B cell (primary cell): ENCODE results near the gene NMNAT3. TPM values are rescaled to one million over a fixed set of nuclear protein-coding genes. Genes with fewer than 3 reads are reported as not detected.

ENCODE experiments used
- ATAC-seq: fragments of 200-7000 bp; cut with Tn5 transposase; one replicate; pipeline ENCODE4 v1.10.0; 2021; ENCODE audit warnings: low read depth, mild to moderate bottlenecking, moderate number of reproducible peaks, moderate library complexity
- CTCF ChIA-PET: fragments of 350-600 bp; sonication (Branson Sonifier 250); formaldehyde crosslinking; loops from one replicate; lab custom pipeline; 2021; ENCODE audit warnings: antibody characterized with exemption, inconsistent platforms; lab: Charles Lee
- POLR2A ChIA-PET: fragments of 350-600 bp; sonication (Branson Sonifier 250); formaldehyde crosslinking; loops from one replicate; lab custom pipeline; 2021; ENCODE audit warnings: antibody characterized with exemption; lab: Charles Lee
- DNase-seq: peaks from one replicate; pipeline ENCODE4 v3.0.0; 2013
- H2AFZ ChIP-seq: 2 replicates; pipeline ENCODE4 v1.6.1; 2012; ENCODE audit warnings: mild to moderate bottlenecking, low read depth, low read length; ENCODE audit not compliant: insufficient read depth, poor library complexity, severe bottlenecking
- H3K27ac ChIP-seq, 2 donors: 1 replicate in 1 of 2; 2 replicates in 1 of 2; pipeline ENCODE4 v1.5.1; 2012 to 2013; ENCODE audit warnings: low read length in 2 of 2, mild to moderate bottlenecking in 2 of 2, moderate library complexity in 1 of 2
- H3K27me3 ChIP-seq, 4 experiments: fragments of 200-600 bp in 1 of 4; sonication (generic) in 1 of 4; replicated peaks in 1 of 4; 1 replicate in 2 of 4; 2 replicates in 2 of 4; pipeline versions ENCODE4 v1.6.1 to v1.7.0; 2013 to 2016; ENCODE audit warnings: low read length in 3 of 4, mild to moderate bottlenecking in 2 of 4, mixed read lengths in 1 of 4, moderate library complexity in 1 of 4; ENCODE audit not compliant: insufficient read depth in 4 of 4, control insufficient read depth in 3 of 4; ENCODE audit errors: control extremely low read depth in 1 of 4
- H3K36me3 ChIP-seq, 2 experiments: replicated peaks in 1 of 2; 1 replicate in 1 of 2; 2 replicates in 1 of 2; pipeline versions ENCODE4 v1.6.1 to v1.7.1; 2013; ENCODE audit warnings: low read length in 1 of 2; ENCODE audit not compliant: insufficient read depth in 2 of 2, control insufficient read depth in 1 of 2; ENCODE audit errors: control extremely low read depth in 1 of 2, extremely low read depth in 1 of 2
- H3K4me1 ChIP-seq, 2 donors: fragments of 200-600 bp in 1 of 2; sonication (generic) in 1 of 2; 1 replicate in 1 of 2; 2 replicates in 1 of 2; pipeline versions ENCODE4 v1.5.1 to v1.6.1; 2013 to 2017; ENCODE audit warnings: low read length in 2 of 2; ENCODE audit not compliant: control insufficient read depth in 2 of 2, insufficient read depth in 2 of 2
- H3K4me2 ChIP-seq: replicated peaks from 2 replicates; pipeline ENCODE3; 2012; ENCODE audit warnings: mild to moderate bottlenecking, low read depth, low read length; ENCODE audit not compliant: poor library complexity, severe bottlenecking
- H3K4me3 ChIP-seq, 5 experiments: fragments of 200-600 bp in 1 of 5; sonication (generic) in 1 of 5; 1 replicate in 3 of 5; 2 replicates in 2 of 5; pipeline versions ENCODE4 v1.5.1 to v1.7.0; 2011 to 2016; ENCODE audit warnings: low read length in 4 of 5, mild to moderate bottlenecking in 4 of 5, low read depth in 2 of 5, control low read depth in 1 of 5, moderate library complexity in 1 of 5; ENCODE audit not compliant: insufficient read depth in 1 of 5; ENCODE audit errors: control extremely low read depth in 1 of 5, extremely low read depth in 1 of 5
- H3K79me2 ChIP-seq: fragments of 200-600 bp; sonication (generic); one replicate; pipeline ENCODE4 v1.6.0; 2016; ENCODE audit warnings: low read length; ENCODE audit not compliant: control insufficient read depth, insufficient read depth
- H3K9ac ChIP-seq: fragments of 200-600 bp; sonication (generic); 2 replicates; pipeline ENCODE4 v1.6.1; 2017; ENCODE audit warnings: mild to moderate bottlenecking, low read length, moderate library complexity
- H3K9me3 ChIP-seq, 3 donors: one replicate each; pipeline versions ENCODE4 v1.6.1 to v1.7.1; 2013; ENCODE audit warnings: low read length in 2 of 3; ENCODE audit not compliant: control insufficient read depth in 2 of 3, insufficient read depth in 1 of 3; ENCODE audit errors: control extremely low read depth in 1 of 3
- H4K20me1 ChIP-seq: 2 replicates; pipeline ENCODE4 v1.6.0; 2012; ENCODE audit warnings: mild to moderate bottlenecking, low read length; ENCODE audit not compliant: insufficient read depth, control insufficient read depth, poor library complexity, severe bottlenecking
- H3K27ac Mint-ChIP-seq: one replicate; pipeline ENCODE4 v1.8.0; 2021; ENCODE audit warnings: mixed read lengths
- H3K27me3 Mint-ChIP-seq: one replicate; pipeline ENCODE4 v1.8.0; 2021; ENCODE audit warnings: mixed read lengths
- H3K4me1 Mint-ChIP-seq: one replicate; pipeline ENCODE4 v1.8.0; 2021; ENCODE audit warnings: mixed read lengths
- H3K4me3 Mint-ChIP-seq: one replicate; pipeline ENCODE4 v1.8.0; 2021; ENCODE audit warnings: mixed read lengths
- H3K9me3 Mint-ChIP-seq: one replicate; pipeline ENCODE4 v1.8.0; 2022; ENCODE audit warnings: mixed read lengths; ENCODE audit not compliant: insufficient read depth
- CTCF ChIP-seq: fragments of 200-600 bp; IDR thresholded peaks from one replicate; pipeline ENCODE4 v1.8.0; 2022; ENCODE audit warnings: antibody characterized with exemption, mild to moderate bottlenecking
- EZH2 ChIP-seq: IDR thresholded peaks from 2 replicates; pipeline ENCODE4 v1.6.1; 2012; ENCODE audit warnings: borderline replicate concordance, low read depth, mild to moderate bottlenecking, moderate library complexity, low read length; ENCODE audit not compliant: insufficient read depth, poor library complexity, severe bottlenecking
- WGBS: methylation state at CpG from one replicate; pipeline ENCODE4 v1.1.5; 2013; ENCODE audit warnings: missing lambda C conversion rate; ENCODE audit not compliant: insufficient coverage; 5-methylcytosine and 5-hydroxymethylcytosine counted together
- intact Hi-C: fragments of 100-400 bp; cut with micrococcal nuclease; formaldehyde crosslinking; loops from one replicate; pipeline ENCODE4 v1.10.0; 2022
- polyA plus RNA-seq: library from polyadenylated mRNA; depleted of rRNA; stranded (reverse); fragments of >200 nt; gene quantifications from 2 replicates; pipeline ENCODE4 v1.2.3, GENCODE V29; 2012
- total RNA-seq, 2 donors: library from RNA; stranded (reverse); fragments of 120-200 nt in 1 of 2; gene quantifications; 1 replicate in 1 of 2; 2 replicates in 1 of 2; pipeline versions ENCODE4 v1.2.3 to v1.2.4, GENCODE V29; 2013 to 2022

Gene NMNAT3
- total and polyA plus RNA-seq, 2 donors (not counting 1 experiment from before 2014, with no cell fraction given): 1.9 to 3.3 TPM

- Mint-ChIP-seq H3K4me1 (no peaks in the 10 kb centered on the region), H3K27me3 (peaks cover 3% of the 10 kb centered on the region), H3K27ac (no peak overlapping the region), H3K9me3 (no peaks in the 10 kb centered on the region), H3K4me3 (no peak overlapping the region)
- Histone ChIP-seq H4K20me1 (no peaks in the 10 kb centered on the region), H3K4me2 (no peak overlapping the region), H3K36me3 (no peaks in the 10 kb centered on the region), H3K4me3 (no peak overlapping the region), H3K9ac (no peak overlapping the region), H3K27me3 (no peaks in the 10 kb centered on the region), H3K27ac (no peak overlapping the region), H3K9me3 (no peaks in the 10 kb centered on the region), H3K79me2 (no peaks in the 10 kb centered on the region), H2AFZ (no peak overlapping the region), H3K4me1 (no peaks in the 10 kb centered on the region)
- POLR2A ChIA-PET: no interaction called here
- intact Hi-C loops: no loop called here
- ATAC-seq (no peak), DNase-seq (no peak)
- no peak for TF ChIP-seq EZH2
- TF ChIP-seq CTCF: no peak
- CTCF ChIA-PET: no interaction called here
- WGBS: 80% methylated on average over 2 of the region's 3 CpGs
Observed at GRCh38 chr3:139528924-139529323, 148.8 kb downstream of the NMNAT3 start.

- Histone ChIP-seq H3K27ac (no peak overlapping the region), H3K4me1 (no peaks in the 10 kb centered on the region), H3K9ac (no peak overlapping the region), H3K4me2 (no peak overlapping the region), H3K79me2 (no peaks in the 10 kb centered on the region), H4K20me1 (no peaks in the 10 kb centered on the region), H3K36me3 (no peaks in the 10 kb centered on the region), H3K4me3 (no peak overlapping the region), H3K9me3 (no peaks in the 10 kb centered on the region), H3K27me3 (no peaks in the 10 kb centered on the region), H2AFZ (no peak overlapping the region)
- H3K9me3 Mint-ChIP-seq: no peaks in the 10 kb centered on the region
- H3K27me3 Mint-ChIP-seq: peaks cover 3% of the 10 kb centered on the region
- TF ChIP-seq EZH2 (no peak), CTCF (no peak)
- H3K4me1 Mint-ChIP-seq: no peaks in the 10 kb centered on the region
- POLR2A ChIA-PET: no interaction called here
- CTCF ChIA-PET: no interaction called here
- DNase-seq: no peak
- intact Hi-C loops: no loop called here
- no peak for ATAC-seq
- WGBS: 91% methylated on average over 2 of the region's 2 CpGs
- no peak overlapping the region for H3K27ac Mint-ChIP-seq
- H3K4me3 Mint-ChIP-seq: no peak overlapping the region
Observed at GRCh38 chr3:139528281-139528680, 149.5 kb downstream of the NMNAT3 start.
